GM18519 (cell line): ENCODE measurements around the gene RRAD.
"Not testable (repeated sequence)": the region's sequence is repeated elsewhere in the genome, so short reads cannot be mapped to it uniquely, and the experiment has no call there.

Experiments
- ATAC-seq: cut with Tn5 transposase; IDR thresholded peaks from one replicate; pipeline ENCODE4 v1.9.1; 2021; ENCODE audit warnings: mild to moderate bottlenecking, moderate library complexity; ENCODE audit not compliant: unreplicated experiment, low FRiP score

The RRAD gene

GRCh38 chr16:66904428-66904845, 20.9 kb downstream of the RRAD start:
- ATAC-seq = no peak

DNA sequence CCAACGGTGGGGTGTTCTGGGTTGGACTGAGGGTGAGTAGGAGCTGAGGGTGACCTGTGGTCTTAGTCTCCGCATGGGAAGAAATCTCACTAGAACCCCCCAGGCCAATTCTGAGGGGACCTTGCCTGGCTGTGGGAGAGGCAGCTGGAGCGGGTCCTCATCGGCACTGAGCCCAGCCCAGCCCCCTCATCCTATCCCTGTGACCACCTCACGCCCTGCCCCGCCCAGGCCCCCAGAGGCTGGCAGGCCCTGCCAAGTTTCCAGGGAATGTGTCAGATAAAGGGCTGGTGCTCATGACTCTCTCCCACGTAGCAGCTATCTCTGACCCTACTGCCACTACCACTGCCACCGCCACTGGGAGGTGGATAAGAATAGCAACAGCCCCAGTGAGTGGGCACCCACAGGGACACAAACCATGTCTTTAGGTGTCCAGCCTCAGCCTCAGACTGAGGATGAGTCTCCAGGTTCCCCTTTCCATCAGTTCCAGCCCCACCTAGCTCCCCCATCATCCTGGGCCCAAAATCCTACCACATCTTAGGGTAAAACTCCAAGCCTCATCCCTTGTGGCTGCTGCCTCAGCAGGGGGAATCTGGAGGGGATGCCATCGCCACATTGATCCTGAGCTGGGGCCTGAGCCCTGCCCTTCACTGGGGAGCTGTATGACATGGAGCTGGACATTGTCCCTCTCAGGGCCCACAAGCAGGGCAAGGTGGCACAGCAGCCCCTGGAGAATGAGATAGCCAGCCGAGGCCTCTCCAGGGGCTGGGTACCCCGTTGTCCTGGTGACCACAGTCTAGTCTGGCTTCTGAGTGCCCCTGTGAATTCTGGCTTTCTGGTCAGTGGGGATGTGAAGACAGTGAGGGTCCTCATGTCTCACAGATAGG, 21.5 kb downstream of the RRAD start:
- ATAC-seq = no peak

DNA sequence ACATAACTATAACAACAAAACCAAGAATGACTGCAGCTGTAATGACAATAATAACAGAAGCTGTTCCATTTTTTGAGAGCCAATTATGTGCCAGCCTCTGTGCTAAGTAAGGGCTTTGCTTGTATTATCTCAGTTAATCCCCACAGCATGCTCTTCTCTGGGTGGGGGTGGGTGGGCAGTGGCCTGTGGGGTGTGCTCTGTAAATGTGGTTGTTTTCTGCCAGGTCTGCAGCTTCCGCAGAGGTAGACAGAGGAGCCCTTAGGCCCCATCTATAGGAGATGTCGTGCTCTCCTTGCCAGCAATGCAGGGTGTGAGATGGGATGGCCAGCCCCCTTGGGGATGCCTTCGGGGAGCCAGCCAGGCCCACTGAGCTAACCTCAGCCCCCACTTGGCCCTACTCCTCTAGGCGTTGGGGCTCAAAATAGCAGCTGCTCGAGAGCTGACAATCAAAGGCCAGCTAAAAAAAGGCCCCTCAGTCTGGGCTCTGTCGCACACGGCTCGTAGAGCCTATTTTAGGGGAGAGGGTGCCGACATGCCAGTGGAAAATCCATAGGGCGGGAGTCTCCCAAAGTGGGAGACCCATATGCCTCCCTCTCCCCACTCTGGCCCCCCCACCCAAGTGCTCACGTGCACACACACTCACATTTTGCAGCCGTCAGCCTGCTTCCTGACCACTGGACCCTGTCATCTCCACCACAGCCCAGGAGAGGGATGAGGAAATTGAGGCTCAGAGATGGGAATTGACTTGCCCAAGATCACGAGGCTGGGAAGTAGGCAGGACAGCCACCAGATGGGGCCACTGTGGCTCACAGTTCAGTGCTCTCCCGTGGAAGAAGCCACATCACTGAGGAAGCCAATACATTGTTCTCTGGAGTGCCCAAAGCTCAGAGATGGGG, 22.4 kb downstream of the RRAD start:
- ATAC-seq = no peak

DNA sequence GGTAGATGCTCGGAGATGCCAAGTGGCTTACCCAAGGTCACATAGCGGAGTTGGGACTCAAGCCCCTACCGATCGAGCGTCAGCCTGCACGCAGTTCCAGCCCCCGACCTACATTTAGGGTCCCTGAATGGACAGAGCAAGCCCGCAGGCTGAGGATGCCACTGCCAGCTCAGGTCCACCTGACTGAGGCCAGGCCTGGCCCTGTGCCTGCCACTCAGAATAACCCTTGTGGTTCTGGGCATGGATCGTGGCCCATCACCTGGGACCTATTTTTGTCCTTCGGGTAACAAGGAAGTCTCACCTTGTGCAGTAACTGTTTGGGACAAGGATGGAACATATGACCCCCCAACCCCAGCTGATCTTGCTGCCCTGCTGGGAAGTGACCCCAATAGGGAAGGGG, 23.7 kb downstream of the RRAD start:
- ATAC-seq = no peak

GRCh38 chr16:66900721-66901441, 24.5 kb downstream of the RRAD start:
- ATAC-seq = no peak

DNA sequence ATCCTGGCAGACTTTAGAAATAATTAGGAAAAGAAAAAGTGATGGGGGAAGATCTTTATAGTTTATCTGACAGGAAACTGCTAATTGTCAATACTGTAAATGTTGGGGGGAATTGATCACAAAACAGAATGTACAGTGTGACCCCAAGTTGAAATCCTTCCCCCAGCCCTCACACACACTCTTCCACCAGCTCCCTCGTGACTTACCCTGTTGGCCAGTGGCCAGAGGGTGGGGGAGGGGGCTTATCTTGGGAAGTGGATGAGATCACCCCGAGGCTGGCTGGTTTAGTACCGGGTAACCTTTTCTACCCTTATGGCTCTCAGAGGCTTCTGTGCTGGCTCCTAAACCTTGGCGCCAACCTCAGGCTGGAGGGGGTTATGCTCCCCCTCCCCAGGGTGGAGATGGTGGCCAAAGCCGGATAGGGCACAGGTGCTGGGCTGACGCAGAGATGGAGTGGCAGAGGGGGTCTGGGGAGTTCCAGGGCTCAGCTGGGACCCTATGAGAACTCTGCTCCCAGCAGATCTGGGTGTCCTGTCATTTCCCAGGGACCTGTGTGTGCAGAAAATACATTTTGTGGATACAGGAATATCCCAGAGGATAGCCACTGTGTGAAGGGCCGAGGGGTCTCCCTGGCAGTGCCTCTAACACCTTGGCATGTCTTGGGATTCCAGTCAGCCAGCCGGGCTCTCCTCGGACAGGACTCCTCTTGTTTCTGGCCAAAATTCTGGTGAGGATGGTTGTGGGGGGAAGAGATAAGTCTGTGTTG, 25.2 kb downstream of the RRAD start:
- ATAC-seq = no peak

DNA sequence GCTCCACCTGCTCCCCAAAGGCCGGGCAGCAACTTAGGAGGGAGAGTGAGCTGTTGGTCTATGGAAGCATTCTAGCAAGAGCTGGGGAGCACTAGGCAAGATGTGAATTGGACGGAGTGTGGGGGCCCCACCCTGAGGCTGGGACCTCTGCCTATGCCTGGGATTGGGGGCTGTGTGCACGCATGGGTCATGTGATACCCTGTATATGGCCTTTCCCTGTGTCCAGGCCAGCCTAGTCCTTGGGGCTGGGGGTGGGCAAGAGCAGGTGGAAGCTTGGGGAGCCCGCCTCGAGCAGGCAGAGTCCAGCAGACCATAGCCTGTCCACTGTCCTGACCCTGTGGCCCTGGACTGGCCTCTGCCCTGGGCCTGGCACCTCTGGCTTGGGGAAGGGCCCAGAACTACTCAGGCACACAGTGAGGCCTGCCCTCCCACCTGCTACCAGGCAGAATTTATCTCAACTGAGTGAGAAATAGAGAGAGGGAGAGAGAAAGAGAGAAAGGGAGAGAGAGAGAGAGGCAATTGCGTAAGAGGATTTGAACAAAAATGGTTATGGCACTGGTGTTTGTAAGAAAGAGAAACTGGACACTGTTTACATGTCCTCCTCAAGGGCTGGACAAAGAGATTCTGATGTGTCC, 25.9 kb downstream of the RRAD start:
- no peak for ATAC-seq

- no peak for ATAC-seq
These were observed 26.4 kb downstream of the RRAD start for GRCh38 chr16:66898933-66899309.

GRCh38 chr16:66898207-66898606, 27.1 kb downstream of the RRAD start:
- no peak for ATAC-seq

- not testable (repeated sequence) for ATAC-seq
These were observed 28.7 kb downstream of the RRAD start for GRCh38 chr16:66896682-66897081.

DNA sequence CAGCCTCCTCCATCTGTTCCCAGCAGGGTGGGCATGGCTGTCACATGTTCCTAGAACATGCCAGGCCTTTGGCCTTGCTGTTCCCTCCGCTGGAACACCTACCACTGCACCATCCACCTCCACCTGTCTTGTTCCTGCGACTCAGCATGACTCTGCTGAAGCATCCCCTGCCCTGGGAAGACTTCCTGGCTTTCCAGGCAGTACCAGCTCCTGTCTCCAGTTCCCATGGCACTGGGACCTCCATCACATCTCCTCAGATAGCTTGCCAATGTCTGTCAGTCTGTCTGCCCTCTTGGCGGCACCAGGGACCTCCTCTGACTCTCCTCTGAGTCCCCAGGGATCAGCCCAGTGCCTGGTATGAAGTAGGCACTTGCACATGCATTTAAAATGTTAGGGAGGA, 29.3 kb downstream of the RRAD start:
- no peak for ATAC-seq

GRCh38 chr16:66895689-66895979, 29.7 kb downstream of the RRAD start:
- ATAC-seq = no peak

GRCh38 chr16:66894948-66895688, 30.2 kb downstream of the RRAD start:
- no peak for ATAC-seq

GRCh38 chr16:66894055-66894454, 31.3 kb downstream of the RRAD start:
- ATAC-seq = no peak

DNA sequence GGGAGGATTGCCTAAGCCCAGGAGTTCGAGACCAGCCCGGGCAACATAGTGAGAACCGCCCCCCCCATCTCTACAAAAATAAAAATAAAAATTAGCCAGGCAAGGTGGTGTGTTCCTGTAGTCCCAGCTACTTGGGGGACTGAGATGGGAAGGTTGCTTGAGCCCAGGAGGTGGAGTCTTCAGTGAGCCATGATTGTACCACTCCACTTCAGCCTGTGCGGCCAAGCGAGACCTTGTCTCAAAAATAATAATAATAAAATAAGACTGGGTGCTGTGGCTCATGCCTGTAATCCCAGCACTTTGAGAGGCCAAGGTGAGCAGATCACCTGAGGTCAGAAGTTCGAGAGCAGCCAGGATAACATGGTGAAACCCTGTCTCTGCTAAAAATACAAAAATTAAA, 33.5 kb downstream of the RRAD start:
- ATAC-seq = no peak

DNA sequence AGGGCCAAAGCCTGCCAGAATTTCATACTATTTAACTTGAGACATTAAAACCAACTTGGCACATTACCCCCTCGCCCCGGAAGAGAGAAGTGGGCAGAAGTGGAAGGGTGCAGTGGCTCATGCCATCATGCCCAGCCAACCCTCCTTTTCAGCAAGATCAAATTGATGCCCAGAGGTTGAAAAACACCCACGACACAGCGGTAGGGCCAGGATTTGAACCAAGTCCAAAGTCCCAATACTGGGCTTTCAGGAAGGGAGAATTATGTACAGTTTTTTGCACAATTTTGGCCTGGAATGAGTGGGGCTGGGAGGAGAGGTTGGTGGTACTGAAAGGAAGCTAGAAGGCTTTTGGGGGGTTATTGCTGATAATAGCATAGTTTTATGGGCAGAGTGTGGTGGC, 34.0 kb downstream of the RRAD start:
- no peak for ATAC-seq

GRCh38 chr16:66890799-66891198, 34.5 kb downstream of the RRAD start:
- no peak for ATAC-seq

- no peak for ATAC-seq
These were observed 35.7 kb downstream of the RRAD start for GRCh38 chr16:66889622-66890021.
